Measurements from ENCODE around the gene PRKCD. TPM values are rescaled to one million over a fixed set of nuclear protein-coding genes. Genes with fewer than 3 reads are reported as not detected.

The PRKCD gene
- 15.2 TPM for polyA plus RNA-seq (2013, experiment 1 of 2)
- polyA plus RNA-seq (2013, experiment 2 of 2), result 16.6 TPM

DNA sequence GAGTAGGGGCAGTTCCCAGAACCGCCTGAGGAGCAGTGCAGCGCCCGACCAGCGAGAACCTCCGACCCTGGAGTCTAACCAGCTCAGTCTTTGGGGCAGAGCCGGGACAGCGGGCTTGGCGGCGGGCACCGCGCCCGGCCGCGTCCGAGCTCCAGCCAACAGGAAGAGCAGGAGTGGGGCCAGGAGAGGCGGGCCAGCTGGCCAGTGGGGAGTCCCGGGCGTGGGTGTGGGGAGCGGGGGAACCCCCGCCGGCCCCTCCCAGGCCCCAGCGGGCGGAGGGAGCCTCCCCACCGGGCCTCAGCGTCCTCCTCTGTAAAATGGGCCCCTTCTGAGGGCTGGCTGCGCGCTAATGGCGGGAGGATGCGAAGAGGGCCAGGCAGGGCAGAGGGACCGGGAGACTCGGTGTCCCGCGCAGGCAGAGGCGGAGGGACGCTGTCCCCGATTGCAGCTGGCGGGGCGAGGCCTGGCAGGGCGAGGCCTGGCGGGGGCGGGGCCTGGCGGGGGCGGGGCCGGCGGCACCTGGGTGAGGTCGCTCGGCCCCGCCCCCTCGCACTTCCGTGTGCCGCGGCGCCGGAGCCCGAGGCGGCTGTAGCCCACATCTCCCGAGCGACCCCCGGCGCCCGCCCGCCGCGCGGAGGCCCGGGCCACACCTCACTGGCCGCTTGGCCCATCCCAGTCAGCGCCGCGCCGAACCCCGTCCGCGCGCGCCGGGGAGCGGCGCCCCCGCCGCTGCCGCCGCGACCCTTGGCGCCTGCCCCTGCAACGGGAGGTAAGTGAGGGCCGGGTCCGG is at the start of gene PRKCD:
Gene PRKCD, plus strand, starts transcription at position 550 of the 790 bp plus-strand sequence. CDS start 17,214 bp downstream, outside the sequence.
- Histone ChIP-seq H3K36me3 (ENCODE audit: control insufficient read depth, insufficient read depth, low read length) (no peaks in the 10 kb centered on the region), H3K4me1 (ENCODE audit: control insufficient read depth, low read depth, low read length) (peaks cover 13% of the 10 kb centered on the region), H2BK5ac (ENCODE audit: low read length) (no peak within 1 kb of the TSS), H2BK120ac (ENCODE audit: low read depth, low read length) (no peak within 1 kb of the TSS), H3K27me3 (ENCODE audit: insufficient read depth, low read length, poor library complexity) (no peaks in the 10 kb centered on the region), H3K18ac (ENCODE audit: low read length) (peak within 1 kb of the TSS; percentile 39), H3K4me3 (ENCODE audit: low read length) (peak within 1 kb of the TSS; percentile 45), H3K56ac (ENCODE audit: low read length) (peak within 1 kb of the TSS; percentile 90), H4K5ac (ENCODE audit: low read length) (no peak within 1 kb of the TSS), H3K4me2 (ENCODE audit: low read length) (peak within 1 kb of the TSS; percentile 76), H3K9ac (ENCODE audit: low read length) (peak within 1 kb of the TSS; percentile 85), H3K23ac (ENCODE audit: low read length) (peak within 1 kb of the TSS; percentile 30), H3K79me2 (ENCODE audit: control insufficient read depth, insufficient read depth, low read length) (peaks cover 3% of the 10 kb centered on the region), H3K27ac (ENCODE audit: low read depth, low read length) (no peak within 1 kb of the TSS), H3K4ac (ENCODE audit: low read depth, low read length) (peak within 1 kb of the TSS; percentile 28), H2AK5ac (ENCODE audit: low read length) (no peak within 1 kb of the TSS), H3K79me1 (ENCODE audit: low read length) (peaks cover 17% of the 10 kb centered on the region), H2BK15ac (replicated peaks; ENCODE audit: low read depth) (no peak within 1 kb of the TSS), H4K8ac (ENCODE audit: low read depth, low read length) (no peak within 1 kb of the TSS)
- no CpG with 5 or more reads among the region's 88 CpGs for WGBS (ENCODE audit: extremely low coverage, insufficient coverage, low lambda C conversion rate)
- DNase-seq, result peak; percentile 86

DNA sequence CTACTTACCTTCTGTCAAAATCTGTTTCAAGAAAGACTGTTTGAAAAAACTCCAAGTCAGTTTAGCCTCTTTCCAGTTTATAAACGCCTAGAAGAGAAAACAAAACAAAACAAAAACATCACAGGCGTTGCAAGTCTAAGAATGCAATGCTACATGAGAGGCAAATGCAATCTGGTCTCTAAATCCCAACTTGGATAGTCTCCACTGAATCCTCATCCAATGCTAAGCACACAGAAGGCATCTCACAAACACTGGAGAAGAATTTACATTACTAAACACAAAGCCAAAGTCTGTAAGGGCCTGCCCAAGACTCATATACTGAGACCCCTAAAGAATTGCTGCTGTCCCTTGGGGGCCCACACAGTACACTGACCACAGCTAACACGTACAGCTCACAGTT is 49.2 kb upstream of the PRKCD start:
- Histone ChIP-seq H2BK15ac (replicated peaks; ENCODE audit: low read depth) (no peak overlapping the region), H3K36me3 (ENCODE audit: control insufficient read depth, insufficient read depth, low read length) (no peaks in the 10 kb centered on the region), H3K9ac (ENCODE audit: low read length) (no peak overlapping the region), H2BK120ac (ENCODE audit: low read depth, low read length) (no peak overlapping the region), H3K4ac (ENCODE audit: low read depth, low read length) (no peak overlapping the region), H4K8ac (ENCODE audit: low read depth, low read length) (no peak overlapping the region), H3K4me3 (ENCODE audit: low read length) (no peak overlapping the region), H2AK5ac (ENCODE audit: low read length) (no peak overlapping the region), H3K56ac (ENCODE audit: low read length) (no peak overlapping the region), H3K18ac (ENCODE audit: low read length) (no peak overlapping the region), H2BK5ac (ENCODE audit: low read length) (no peak overlapping the region), H3K23ac (ENCODE audit: low read length) (no peak overlapping the region), H3K4me1 (ENCODE audit: control insufficient read depth, low read depth, low read length) (no peaks in the 10 kb centered on the region), H3K27me3 (ENCODE audit: insufficient read depth, low read length, poor library complexity) (no peaks in the 10 kb centered on the region), H3K27ac (ENCODE audit: low read depth, low read length) (no peak overlapping the region), H3K79me2 (ENCODE audit: control insufficient read depth, insufficient read depth, low read length) (no peaks in the 10 kb centered on the region), H3K4me2 (ENCODE audit: low read length) (no peak overlapping the region), H4K5ac (ENCODE audit: low read length) (no peak overlapping the region), H3K79me1 (ENCODE audit: low read length) (no peaks in the 10 kb centered on the region)
- WGBS (ENCODE audit: extremely low coverage, insufficient coverage, low lambda C conversion rate), result no CpG with 5 or more reads among the region's 3 CpGs
- no peak for DNase-seq

DNA sequence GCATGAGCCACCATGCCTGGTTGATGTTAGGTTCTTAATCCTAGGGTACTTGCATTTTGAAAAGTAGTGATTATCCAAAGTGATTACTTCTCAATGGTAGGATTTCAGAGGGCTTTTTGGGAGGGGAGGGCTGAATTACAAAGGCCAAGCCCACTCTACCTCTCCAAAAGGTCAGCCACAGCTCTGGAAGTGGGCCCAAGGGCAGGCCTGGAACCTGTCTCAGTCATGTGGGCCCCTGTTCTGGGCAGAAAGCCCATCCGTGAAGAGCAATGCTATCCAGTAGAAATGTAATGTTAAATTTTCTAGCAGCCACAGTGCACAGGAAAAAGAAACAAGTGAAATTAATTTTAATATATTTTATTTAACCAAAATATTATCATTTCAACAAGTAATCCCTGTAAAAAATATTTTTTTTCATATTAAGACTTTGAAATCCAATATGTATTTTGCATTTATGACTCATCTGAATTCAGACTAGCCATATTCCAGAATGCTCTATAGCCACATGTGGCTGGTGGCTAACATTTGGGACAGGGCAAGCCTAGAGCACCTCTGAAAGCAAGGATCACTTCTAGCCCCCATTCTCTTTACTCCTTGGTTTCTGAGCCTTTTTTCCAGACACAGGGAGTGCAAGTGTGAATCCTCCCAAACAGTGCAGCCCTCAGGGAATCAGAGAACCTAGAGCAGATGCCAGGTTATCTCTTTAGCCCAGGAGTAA is 47.6 kb upstream of the PRKCD start:
- Histone ChIP-seq H2BK120ac (ENCODE audit: low read depth, low read length) (no peak overlapping the region), H3K36me3 (ENCODE audit: control insufficient read depth, insufficient read depth, low read length) (no peaks in the 10 kb centered on the region), H3K4me1 (ENCODE audit: control insufficient read depth, low read depth, low read length) (no peaks in the 10 kb centered on the region), H3K4me2 (ENCODE audit: low read length) (no peak overlapping the region), H3K4me3 (ENCODE audit: low read length) (no peak overlapping the region), H3K4ac (ENCODE audit: low read depth, low read length) (no peak overlapping the region), H2BK5ac (ENCODE audit: low read length) (no peak overlapping the region), H3K27me3 (ENCODE audit: insufficient read depth, low read length, poor library complexity) (no peaks in the 10 kb centered on the region), H3K56ac (ENCODE audit: low read length) (no peak overlapping the region), H3K9ac (ENCODE audit: low read length) (no peak overlapping the region), H3K23ac (ENCODE audit: low read length) (no peak overlapping the region), H4K5ac (ENCODE audit: low read length) (no peak overlapping the region), H2BK15ac (replicated peaks; ENCODE audit: low read depth) (no peak overlapping the region), H3K18ac (ENCODE audit: low read length) (no peak overlapping the region), H3K79me1 (ENCODE audit: low read length) (no peaks in the 10 kb centered on the region), H3K79me2 (ENCODE audit: control insufficient read depth, insufficient read depth, low read length) (no peaks in the 10 kb centered on the region), H3K27ac (ENCODE audit: low read depth, low read length) (no peak overlapping the region), H4K8ac (ENCODE audit: low read depth, low read length) (no peak overlapping the region), H2AK5ac (ENCODE audit: low read length) (no peak overlapping the region)
- no peak for DNase-seq
- WGBS (ENCODE audit: extremely low coverage, insufficient coverage, low lambda C conversion rate), result no CpG with 5 or more reads among the region's 1 CpG

DNA sequence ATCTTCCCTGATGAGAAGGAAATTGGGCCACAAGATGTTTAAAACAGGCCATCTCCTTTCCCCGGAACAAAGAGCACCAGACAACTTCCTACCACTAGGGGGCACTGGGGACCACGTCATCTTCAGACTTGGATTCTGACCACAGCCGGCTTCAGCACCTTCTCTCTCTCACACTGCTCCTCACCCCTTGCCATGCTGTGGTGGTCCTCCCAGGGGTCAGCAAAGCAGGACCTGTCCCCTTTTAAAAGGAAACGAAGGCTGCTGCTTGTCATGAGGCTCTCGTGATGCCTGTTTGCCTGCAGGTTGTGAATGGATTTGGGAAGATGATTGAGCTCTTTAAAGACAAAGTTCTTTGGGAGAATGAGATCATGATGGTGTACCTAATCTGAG is 47.0 kb upstream of the PRKCD start:
- Histone ChIP-seq H3K9ac (ENCODE audit: low read length) (no peak overlapping the region), H3K4me1 (ENCODE audit: control insufficient read depth, low read depth, low read length) (no peaks in the 10 kb centered on the region), H3K56ac (ENCODE audit: low read length) (no peak overlapping the region), H4K5ac (ENCODE audit: low read length) (no peak overlapping the region), H3K27me3 (ENCODE audit: insufficient read depth, low read length, poor library complexity) (no peaks in the 10 kb centered on the region), H2AK5ac (ENCODE audit: low read length) (no peak overlapping the region), H3K18ac (ENCODE audit: low read length) (no peak overlapping the region), H4K8ac (ENCODE audit: low read depth, low read length) (no peak overlapping the region), H3K79me2 (ENCODE audit: control insufficient read depth, insufficient read depth, low read length) (no peaks in the 10 kb centered on the region), H3K79me1 (ENCODE audit: low read length) (no peaks in the 10 kb centered on the region), H2BK5ac (ENCODE audit: low read length) (no peak overlapping the region), H2BK15ac (replicated peaks; ENCODE audit: low read depth) (no peak overlapping the region), H3K4me2 (ENCODE audit: low read length) (no peak overlapping the region), H3K23ac (ENCODE audit: low read length) (no peak overlapping the region), H3K4ac (ENCODE audit: low read depth, low read length) (no peak overlapping the region), H3K36me3 (ENCODE audit: control insufficient read depth, insufficient read depth, low read length) (no peaks in the 10 kb centered on the region), H3K27ac (ENCODE audit: low read depth, low read length) (no peak overlapping the region), H2BK120ac (ENCODE audit: low read depth, low read length) (no peak overlapping the region), H3K4me3 (ENCODE audit: low read length) (no peak overlapping the region)
- no CpG with 5 or more reads among the region's 5 CpGs for WGBS (ENCODE audit: extremely low coverage, insufficient coverage, low lambda C conversion rate)
- peak; percentile 88 for DNase-seq

DNA sequence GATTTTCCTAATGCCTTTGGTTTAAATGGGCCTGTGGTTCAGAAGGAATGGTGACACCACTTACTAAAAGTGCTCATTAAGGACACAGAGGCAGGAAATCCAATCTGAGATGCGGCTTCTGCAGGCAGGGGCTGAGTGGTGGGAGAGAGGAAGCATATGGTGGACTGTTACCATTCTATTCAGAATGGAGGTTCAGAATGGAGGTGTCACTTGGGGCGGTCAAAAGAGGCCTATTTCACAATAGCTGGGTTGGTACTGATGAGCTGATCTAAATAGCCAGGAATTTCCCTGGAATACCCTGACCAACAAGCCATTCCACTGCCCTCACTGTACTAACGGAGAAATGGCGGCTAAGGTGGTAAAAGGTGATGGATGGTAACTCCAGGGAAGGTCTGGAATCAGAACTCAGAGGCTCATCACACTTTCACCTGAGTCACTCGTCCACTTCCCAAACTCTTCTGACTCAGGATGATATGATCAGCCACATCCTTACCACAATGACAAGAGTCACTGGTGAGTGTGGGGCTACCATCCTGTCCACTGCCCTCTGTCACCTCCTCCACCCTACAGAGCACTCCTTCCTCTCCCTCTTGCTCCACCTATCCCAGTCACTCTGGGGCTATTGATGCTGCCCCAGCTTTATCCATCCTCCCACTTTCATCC is 46.5 kb upstream of the PRKCD start:
- no peaks in the 10 kb centered on the region for H3K4me1 ChIP-seq (ENCODE audit: control insufficient read depth, low read depth, low read length)
- WGBS (ENCODE audit: extremely low coverage, insufficient coverage, low lambda C conversion rate), result no CpG with 5 or more reads among the region's 5 CpGs

More for the DNA sequence above, 46.5 kb upstream of the PRKCD start:
- H3K18ac ChIP-seq (ENCODE audit: low read length), result no peak overlapping the region
- no peak overlapping the region for H3K9ac ChIP-seq (ENCODE audit: low read length)
- no peaks in the 10 kb centered on the region for H3K36me3 ChIP-seq (ENCODE audit: control insufficient read depth, insufficient read depth, low read length)
- no peaks in the 10 kb centered on the region for H3K79me2 ChIP-seq (ENCODE audit: control insufficient read depth, insufficient read depth, low read length)
- no peak overlapping the region for H3K4me3 ChIP-seq (ENCODE audit: low read length)
- DNase-seq, result peak; percentile 16
- H4K8ac ChIP-seq (ENCODE audit: low read depth, low read length), result no peak overlapping the region
- no peak overlapping the region for H3K27ac ChIP-seq (ENCODE audit: low read depth, low read length)
- H3K27me3 ChIP-seq (ENCODE audit: insufficient read depth, low read length, poor library complexity), result no peaks in the 10 kb centered on the region
- no peak overlapping the region for H3K4me2 ChIP-seq (ENCODE audit: low read length)
- no peak overlapping the region for H4K5ac ChIP-seq (ENCODE audit: low read length)
- H2BK5ac ChIP-seq (ENCODE audit: low read length), result no peak overlapping the region
- no peak overlapping the region for H3K56ac ChIP-seq (ENCODE audit: low read length)
- no peak overlapping the region for H3K4ac ChIP-seq (ENCODE audit: low read depth, low read length)
- H3K79me1 ChIP-seq (ENCODE audit: low read length), result no peaks in the 10 kb centered on the region
- H2BK15ac ChIP-seq (replicated peaks; ENCODE audit: low read depth), result no peak overlapping the region
- no peak overlapping the region for H2AK5ac ChIP-seq (ENCODE audit: low read length)
- H3K23ac ChIP-seq (ENCODE audit: low read length), result no peak overlapping the region
- H2BK120ac ChIP-seq (ENCODE audit: low read depth, low read length), result no peak overlapping the region

All from mesendoderm (in vitro differentiated cells).